ENCODE measurements around the gene STAT5A. TPM values are rescaled to one million over a fixed set of nuclear protein-coding genes. Genes with fewer than 3 reads are reported as not detected.

Gene STAT5A
- total RNA-seq, 1 experiment from 2014 or later: 3.4 TPM

DNA sequence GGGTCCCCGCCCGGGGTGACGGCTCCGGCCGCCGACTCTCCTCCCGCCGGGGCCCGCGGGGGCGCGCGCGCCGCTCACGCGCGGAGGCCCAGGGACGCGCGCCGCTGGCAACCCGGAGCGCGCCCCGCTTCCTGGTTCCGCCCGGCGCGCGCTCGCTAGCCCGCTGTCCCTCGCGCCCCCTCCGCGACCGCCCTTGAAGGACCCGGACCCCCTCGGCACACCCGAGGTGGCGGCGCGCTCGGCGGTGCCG lies 12.0 kb upstream of the STAT5A start, which contains the start of gene STAT5B:
TSS of gene STAT5B (minus strand) at position 33 of the 250 bp plus-strand sequence. CDS start 44,264 bp downstream, outside the sequence.
- POLR2A ChIA-PET (ENCODE audit: unreplicated experiment): no interaction called here
- peak in 1 of 2 experiments; percentile 61 for DNase-seq
- Histone ChIP-seq H3K9me2 (ENCODE audit: insufficient read depth) (no peaks in the 10 kb centered on the region), H3K79me2 (ENCODE audit: low read depth) (peaks cover 44% of the 10 kb centered on the region), H3K27ac (peak within 1 kb of the TSS; percentile 66), H3K4me3 (peak within 1 kb of the TSS; percentile 83), H4K20me1 (ENCODE audit: insufficient read depth) (no peaks in the 10 kb centered on the region), H3K9me3 (ENCODE audit: insufficient read depth, low read depth) (no peaks in the 10 kb centered on the region), H3F3A (ENCODE audit: insufficient read depth, low read depth) (peaks cover 4% of the 10 kb centered on the region; the same call in 1 of the 2 replicates), H3K4me2 (peak within 1 kb of the TSS; percentile 99), H2AFZ (peak within 1 kb of the TSS; percentile 99), H3K4me1 (replicated peaks; ENCODE audit: insufficient read depth) (peaks cover 24% of the 10 kb centered on the region), H3K27me3 (ENCODE audit: insufficient read depth, low read depth) (no peaks in the 10 kb centered on the region), H3K36me3 (ENCODE audit: low read depth) (no peaks in the 10 kb centered on the region)
- intact Hi-C loops (cut with micrococcal nuclease; ENCODE audit: unreplicated experiment): no loop called here
- BruUV-seq (replicated peaks): no TSS peak
- CTCF ChIA-PET: no interaction called here
- no peak for TF ChIP-seq EZH2 (IDR thresholded peaks at IDR 0.05; ENCODE audit: low read depth)

- TSS peak; percentile 73 for BruUV-seq (replicated peaks)
- no peaks in the 10 kb centered on the region for H3K27me3 ChIP-seq (ENCODE audit: insufficient read depth, low read depth)
- peak overlapping the region; percentile 99 for H2AFZ ChIP-seq
- peak overlapping the region; percentile 78 for H3K4me2 ChIP-seq
- peak overlapping the region; percentile 59 for H3K4me3 ChIP-seq
- intact Hi-C loops (cut with micrococcal nuclease; ENCODE audit: unreplicated experiment): no loop called here
- peaks cover 4% of the 10 kb centered on the region; the same call in 1 of the 2 replicates for H3F3A ChIP-seq (ENCODE audit: insufficient read depth, low read depth)
- CTCF ChIA-PET: no interaction called here
- DNase-seq: peak; percentile 54 to 67
- H4K20me1 ChIP-seq (ENCODE audit: insufficient read depth): no peaks in the 10 kb centered on the region
- no peaks in the 10 kb centered on the region for H3K9me2 ChIP-seq (ENCODE audit: insufficient read depth)
- H3K27ac ChIP-seq: peak overlapping the region; percentile 66
- H3K36me3 ChIP-seq (ENCODE audit: low read depth): no peaks in the 10 kb centered on the region
- TF ChIP-seq, protein P1, sequence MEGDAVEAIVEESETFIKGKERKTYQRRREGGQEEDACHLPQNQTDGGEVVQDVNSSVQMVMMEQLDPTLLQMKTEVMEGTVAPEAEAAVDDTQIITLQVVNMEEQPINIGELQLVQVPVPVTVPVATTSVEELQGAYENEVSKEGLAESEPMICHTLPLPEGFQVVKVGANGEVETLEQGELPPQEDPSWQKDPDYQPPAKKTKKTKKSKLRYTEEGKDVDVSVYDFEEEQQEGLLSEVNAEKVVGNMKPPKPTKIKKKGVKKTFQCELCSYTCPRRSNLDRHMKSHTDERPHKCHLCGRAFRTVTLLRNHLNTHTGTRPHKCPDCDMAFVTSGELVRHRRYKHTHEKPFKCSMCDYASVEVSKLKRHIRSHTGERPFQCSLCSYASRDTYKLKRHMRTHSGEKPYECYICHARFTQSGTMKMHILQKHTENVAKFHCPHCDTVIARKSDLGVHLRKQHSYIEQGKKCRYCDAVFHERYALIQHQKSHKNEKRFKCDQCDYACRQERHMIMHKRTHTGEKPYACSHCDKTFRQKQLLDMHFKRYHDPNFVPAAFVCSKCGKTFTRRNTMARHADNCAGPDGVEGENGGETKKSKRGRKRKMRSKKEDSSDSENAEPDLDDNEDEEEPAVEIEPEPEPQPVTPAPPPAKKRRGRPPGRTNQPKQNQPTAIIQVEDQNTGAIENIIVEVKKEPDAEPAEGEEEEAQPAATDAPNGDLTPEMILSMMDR (conservative IDR thresholded peaks at IDR 0.05): no peak
- TF ChIP-seq EZH2 (IDR thresholded peaks at IDR 0.05; ENCODE audit: low read depth): no peak
- POLR2A ChIA-PET (ENCODE audit: unreplicated experiment): interaction anchor here (0.8 kb wide), 1 partner anchor 720 kb away, joined by 7 read pairs; no protein-coding TSS in a partner anchor
- H3K9me3 ChIP-seq (ENCODE audit: insufficient read depth, low read depth): no peaks in the 10 kb centered on the region
- H3K79me2 ChIP-seq (ENCODE audit: low read depth): peaks cover 40% of the 10 kb centered on the region
- H3K4me1 ChIP-seq (replicated peaks; ENCODE audit: insufficient read depth): peaks cover 24% of the 10 kb centered on the region
Observed at GRCh38 chr17:42276609-42277341, 11.5 kb upstream of the STAT5A start.

- H4K20me1 ChIP-seq (ENCODE audit: insufficient read depth): no peaks in the 10 kb centered on the region
- POLR2A ChIA-PET (ENCODE audit: unreplicated experiment): interaction anchor here (0.8 kb wide), 1 partner anchor 721 kb away, joined by 7 read pairs; no protein-coding TSS in a partner anchor
Observed at GRCh38 chr17:42277342-42277712, 11.0 kb upstream of the STAT5A start.

More at GRCh38 chr17:42277342-42277712, 11.0 kb upstream of the STAT5A start:
- Histone ChIP-seq H3K9me3 (ENCODE audit: insufficient read depth, low read depth) (no peaks in the 10 kb centered on the region), H3K36me3 (ENCODE audit: low read depth) (no peaks in the 10 kb centered on the region), H3K4me1 (replicated peaks; ENCODE audit: insufficient read depth) (peaks cover 24% of the 10 kb centered on the region), H3K27me3 (ENCODE audit: insufficient read depth, low read depth) (no peaks in the 10 kb centered on the region), H3K9me2 (ENCODE audit: insufficient read depth) (no peaks in the 10 kb centered on the region), H3K4me3 (0 out of 2 replicates have a peak overlapping the region, but pooled peaks have one; percentile 59), H3F3A (ENCODE audit: insufficient read depth, low read depth) (peaks cover 4% of the 10 kb centered on the region; the same call in 1 of the 2 replicates), H2AFZ (no peak overlapping the region), H3K4me2 (peak overlapping the region; percentile 78), H3K79me2 (ENCODE audit: low read depth) (peaks cover 35% of the 10 kb centered on the region), H3K27ac (no peak overlapping the region)
- intact Hi-C loops (cut with micrococcal nuclease; ENCODE audit: unreplicated experiment): no loop called here
- TF ChIP-seq, protein P1 (conservative IDR thresholded peaks at IDR 0.05): no peak
- no peak for TF ChIP-seq EZH2 (IDR thresholded peaks at IDR 0.05; ENCODE audit: low read depth)
- DNase-seq: no peak
- no TSS peak for BruUV-seq (replicated peaks)
- CTCF ChIA-PET: no interaction called here

All from PC-9 (cell line).